Upper lobe of left lung (tissue), 4 donors: Measurements from ENCODE around the gene ZNG1B.
"Not testable (repeated sequence)": the region's sequence is repeated elsewhere in the genome, so short reads cannot be mapped to it uniquely, and the experiment has no call there.

Experiments used
- EP300 ChIP-seq, 4 donors: sonication (generic); formaldehyde crosslinking; IDR thresholded peaks; one replicate each; pipeline ENCODE4 v1.5.1; 2017; ENCODE audit warnings: antibody characterized with exemption in 4 of 4, control low read depth in 2 of 4
- POLR2A ChIP-seq, 4 donors: fragments of 450-650 bp; IDR thresholded peaks; one replicate each; pipeline ENCODE4 v1.5.1; 2016 to 2017; ENCODE audit warnings: antibody characterized with exemption in 4 of 4, mild to moderate bottlenecking in 2 of 4
- TF ChIP-seq, protein P1 (sequence below), 6 experiments: fragments of 450-650 bp in 4 of 6; fragments of 200-600 bp in 2 of 6; sonication (generic) in 2 of 6; IDR thresholded peaks; one replicate each; pipeline ENCODE4 v1.5.1; 2016 to 2019; ENCODE audit warnings: antibody characterized with exemption in 6 of 6

DNA sequence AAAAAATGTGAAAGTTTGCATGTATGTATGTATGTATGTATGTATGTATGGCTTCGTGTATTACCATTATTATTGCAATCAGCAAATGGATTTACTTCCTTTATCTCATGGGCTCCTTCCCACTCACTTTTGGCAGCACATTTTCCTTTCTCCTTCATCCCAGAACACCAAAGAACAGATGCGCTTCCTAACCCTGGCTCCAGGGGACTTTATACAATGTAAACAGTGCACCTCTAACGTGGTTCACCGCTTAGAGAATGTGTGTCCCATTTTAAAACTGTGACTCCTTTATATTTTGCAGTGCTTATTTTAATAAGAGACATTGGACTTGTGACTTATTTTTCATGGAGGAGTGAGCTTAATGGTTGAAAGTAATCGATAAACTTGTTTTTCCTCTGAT is 90.6 kb downstream of the ZNG1B start:
- TF ChIP-seq, protein P1, sequence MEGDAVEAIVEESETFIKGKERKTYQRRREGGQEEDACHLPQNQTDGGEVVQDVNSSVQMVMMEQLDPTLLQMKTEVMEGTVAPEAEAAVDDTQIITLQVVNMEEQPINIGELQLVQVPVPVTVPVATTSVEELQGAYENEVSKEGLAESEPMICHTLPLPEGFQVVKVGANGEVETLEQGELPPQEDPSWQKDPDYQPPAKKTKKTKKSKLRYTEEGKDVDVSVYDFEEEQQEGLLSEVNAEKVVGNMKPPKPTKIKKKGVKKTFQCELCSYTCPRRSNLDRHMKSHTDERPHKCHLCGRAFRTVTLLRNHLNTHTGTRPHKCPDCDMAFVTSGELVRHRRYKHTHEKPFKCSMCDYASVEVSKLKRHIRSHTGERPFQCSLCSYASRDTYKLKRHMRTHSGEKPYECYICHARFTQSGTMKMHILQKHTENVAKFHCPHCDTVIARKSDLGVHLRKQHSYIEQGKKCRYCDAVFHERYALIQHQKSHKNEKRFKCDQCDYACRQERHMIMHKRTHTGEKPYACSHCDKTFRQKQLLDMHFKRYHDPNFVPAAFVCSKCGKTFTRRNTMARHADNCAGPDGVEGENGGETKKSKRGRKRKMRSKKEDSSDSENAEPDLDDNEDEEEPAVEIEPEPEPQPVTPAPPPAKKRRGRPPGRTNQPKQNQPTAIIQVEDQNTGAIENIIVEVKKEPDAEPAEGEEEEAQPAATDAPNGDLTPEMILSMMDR (IDR thresholded peaks at IDR 0.05): not testable (repeated sequence)
- TF ChIP-seq POLR2A, EP300 (IDR thresholded peaks at IDR 0.05): not testable (repeated sequence)
